Measurements from ENCODE around the gene NRN1L.
A peak's percentile ranks its signal among the peaks of the same experiment; 100 is the strongest.

NRN1L gene

GRCh38 chr16:67935402-67936123 is 50.9 kb downstream of the NRN1L start:
- DNase-seq (ENCODE audit: low read depth), result peak; percentile 87
